ENCODE measurements around the gene C10orf67.

DNA sequence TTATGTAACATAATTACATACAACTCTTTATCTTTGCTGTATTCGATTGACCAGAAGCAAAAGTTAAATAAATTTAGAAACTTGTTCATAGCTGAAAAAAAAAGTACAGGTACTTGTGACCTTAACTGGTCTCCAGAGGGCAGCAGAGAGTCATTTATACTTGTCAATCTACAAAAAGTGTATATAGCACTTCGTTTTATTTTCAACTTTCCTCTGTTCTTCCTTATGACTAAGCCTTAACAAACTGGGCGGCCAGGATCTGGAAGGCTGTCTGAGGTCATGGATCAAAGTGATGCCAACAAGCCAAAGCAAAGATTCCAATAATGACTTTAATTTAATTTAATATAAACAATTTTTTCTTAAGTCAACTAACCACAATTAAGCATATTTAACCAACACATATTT, 29.8 kb downstream of the C10orf67 start:
- TF ChIP-seq ZNF565 (CRISPR knock-in tag; conservative IDR thresholded peaks at IDR 0.05; ENCODE audit: low read depth) (no peak), ARNTL (CRISPR knock-in tag; IDR thresholded peaks at IDR 0.05; ENCODE audit: borderline replicate concordance, low read depth) (no peak)
- TF ChIP-seq, protein P1, sequence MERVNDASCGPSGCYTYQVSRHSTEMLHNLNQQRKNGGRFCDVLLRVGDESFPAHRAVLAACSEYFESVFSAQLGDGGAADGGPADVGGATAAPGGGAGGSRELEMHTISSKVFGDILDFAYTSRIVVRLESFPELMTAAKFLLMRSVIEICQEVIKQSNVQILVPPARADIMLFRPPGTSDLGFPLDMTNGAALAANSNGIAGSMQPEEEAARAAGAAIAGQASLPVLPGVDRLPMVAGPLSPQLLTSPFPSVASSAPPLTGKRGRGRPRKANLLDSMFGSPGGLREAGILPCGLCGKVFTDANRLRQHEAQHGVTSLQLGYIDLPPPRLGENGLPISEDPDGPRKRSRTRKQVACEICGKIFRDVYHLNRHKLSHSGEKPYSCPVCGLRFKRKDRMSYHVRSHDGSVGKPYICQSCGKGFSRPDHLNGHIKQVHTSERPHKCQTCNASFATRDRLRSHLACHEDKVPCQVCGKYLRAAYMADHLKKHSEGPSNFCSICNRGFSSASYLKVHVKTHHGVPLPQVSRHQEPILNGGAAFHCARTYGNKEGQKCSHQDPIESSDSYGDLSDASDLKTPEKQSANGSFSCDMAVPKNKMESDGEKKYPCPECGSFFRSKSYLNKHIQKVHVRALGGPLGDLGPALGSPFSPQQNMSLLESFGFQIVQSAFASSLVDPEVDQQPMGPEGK (CRISPR knock-in tag; IDR thresholded peaks at IDR 0.05; ENCODE audit: borderline replicate concordance): no peak
- TF ChIP-seq, protein P2, sequence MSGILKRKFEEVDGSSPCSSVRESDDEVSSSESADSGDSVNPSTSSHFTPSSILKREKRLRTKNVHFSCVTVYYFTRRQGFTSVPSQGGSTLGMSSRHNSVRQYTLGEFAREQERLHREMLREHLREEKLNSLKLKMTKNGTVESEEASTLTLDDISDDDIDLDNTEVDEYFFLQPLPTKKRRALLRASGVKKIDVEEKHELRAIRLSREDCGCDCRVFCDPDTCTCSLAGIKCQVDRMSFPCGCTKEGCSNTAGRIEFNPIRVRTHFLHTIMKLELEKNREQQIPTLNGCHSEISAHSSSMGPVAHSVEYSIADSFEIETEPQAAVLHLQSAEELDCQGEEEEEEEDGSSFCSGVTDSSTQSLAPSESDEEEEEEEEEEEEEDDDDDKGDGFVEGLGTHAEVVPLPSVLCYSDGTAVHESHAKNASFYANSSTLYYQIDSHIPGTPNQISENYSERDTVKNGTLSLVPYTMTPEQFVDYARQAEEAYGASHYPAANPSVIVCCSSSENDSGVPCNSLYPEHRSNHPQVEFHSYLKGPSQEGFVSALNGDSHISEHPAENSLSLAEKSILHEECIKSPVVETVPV (CRISPR knock-in tag; IDR thresholded peaks at IDR 0.05): no peak
